ENCODE results near the gene ERFE. TPM values are rescaled to one million over a fixed set of nuclear protein-coding genes. Genes with fewer than 3 reads are reported as not detected.
"Not testable (repeated sequence)": the region's sequence is repeated elsewhere in the genome, so short reads cannot be mapped to it uniquely, and the experiment has no call there.

Gene ERFE
- total RNA-seq, 3 donors from 2014 or later = 0.38 to 0.58 (median 0.51) TPM

- no peak for TF ChIP-seq CTCF (IDR thresholded peaks at IDR 0.05)
- intact Hi-C loops (cut with DNase I, micrococcal nuclease) = no loop called here
- no peak overlapping the region for H3K4me3 ChIP-seq
- H3K9me3 ChIP-seq = no peaks in the 10 kb centered on the region
- peaks cover 5% of the 10 kb centered on the region for H3K4me1 ChIP-seq (ENCODE audit: low read depth)
- no peaks in the 10 kb centered on the region for H3K36me3 ChIP-seq (ENCODE audit: low read depth)
- ATAC-seq = no peak
- no peak for DNase-seq
These were observed 11.8 kb downstream of the ERFE start for GRCh38 chr2:238170386-238171071.

GRCh38 chr2:238171072-238171431, 12.3 kb downstream of the ERFE start:
- H3K9me3 ChIP-seq; H3K36me3 ChIP-seq (ENCODE audit: low read depth); ATAC-seq; intact Hi-C loops (cut with DNase I, micrococcal nuclease); H3K4me1 ChIP-seq (ENCODE audit: low read depth); DNase-seq; H3K4me3 ChIP-seq: not testable (repeated sequence)

GRCh38 chr2:238171575-238172187, 12.9 kb downstream of the ERFE start:
- no peak overlapping the region for H3K4me3 ChIP-seq
- intact Hi-C loops (cut with DNase I, micrococcal nuclease) = no loop called here
- no peak for TF ChIP-seq CTCF (IDR thresholded peaks at IDR 0.05)
- peaks cover 5% of the 10 kb centered on the region for H3K4me1 ChIP-seq (ENCODE audit: low read depth)
- no peak for ATAC-seq
- no peaks in the 10 kb centered on the region for H3K9me3 ChIP-seq
- no peak for DNase-seq
- H3K36me3 ChIP-seq (ENCODE audit: low read depth) = no peaks in the 10 kb centered on the region

GRCh38 chr2:238172439-238172838, 13.7 kb downstream of the ERFE start:
- Histone ChIP-seq H3K4me1 (ENCODE audit: low read depth) (peaks cover 5% of the 10 kb centered on the region), H3K4me3 (no peak overlapping the region), H3K36me3 (ENCODE audit: low read depth) (no peaks in the 10 kb centered on the region), H3K9me3 (no peaks in the 10 kb centered on the region)
- no peak for ATAC-seq
- TF ChIP-seq CTCF (IDR thresholded peaks at IDR 0.05) = no peak
- no peak for DNase-seq
- intact Hi-C loops (cut with DNase I, micrococcal nuclease) = no loop called here

GRCh38 chr2:238173692-238174091, 14.9 kb downstream of the ERFE start:
- ATAC-seq = no peak
- Histone ChIP-seq H3K9me3 (no peaks in the 10 kb centered on the region), H3K4me1 (ENCODE audit: low read depth) (peaks cover 5% of the 10 kb centered on the region), H3K36me3 (ENCODE audit: low read depth) (no peaks in the 10 kb centered on the region), H3K4me3 (no peak overlapping the region)
- intact Hi-C loops (cut with DNase I, micrococcal nuclease) = no loop called here
- no peak for TF ChIP-seq CTCF (IDR thresholded peaks at IDR 0.05)
- no peak for DNase-seq

GRCh38 chr2:238174291-238174690, 15.5 kb downstream of the ERFE start:
- no peak for ATAC-seq
- H3K36me3 ChIP-seq (ENCODE audit: low read depth) = no peaks in the 10 kb centered on the region
- intact Hi-C loops (cut with DNase I, micrococcal nuclease) = no loop called here

More at GRCh38 chr2:238174291-238174690, 15.5 kb downstream of the ERFE start:
- TF ChIP-seq CTCF (IDR thresholded peaks at IDR 0.05) = no peak
- Histone ChIP-seq H3K4me1 (ENCODE audit: low read depth) (peaks cover 5% of the 10 kb centered on the region), H3K4me3 (no peak overlapping the region), H3K9me3 (no peaks in the 10 kb centered on the region)
- no peak for DNase-seq

All from mucosa of descending colon (tissue), 3 donors.